ENCODE data around the gene CLEC2L.

Gene CLEC2L

GRCh38 chr7:139576179-139576973 lies 52.9 kb downstream of the CLEC2L start:
- no peak for DNase-seq

- no peak for DNase-seq
These were observed 57.0 kb downstream of the CLEC2L start for GRCh38 chr7:139580435-139580834.

- no peak for DNase-seq
These were observed 58.7 kb downstream of the CLEC2L start for GRCh38 chr7:139582130-139582650.

GRCh38 chr7:139582671-139583155 lies 59.2 kb downstream of the CLEC2L start:
- DNase-seq, result no peak

GRCh38 chr7:139583826-139584553 lies 60.5 kb downstream of the CLEC2L start:
- DNase-seq, result no peak

- DNase-seq, result no peak
These were observed 61.6 kb downstream of the CLEC2L start for GRCh38 chr7:139585042-139585441.

GRCh38 chr7:139586286-139586685 lies 62.8 kb downstream of the CLEC2L start:
- no peak for DNase-seq

- no peak for DNase-seq
These were observed 64.0 kb downstream of the CLEC2L start for GRCh38 chr7:139587535-139587934.

GRCh38 chr7:139588632-139589031 lies 65.1 kb downstream of the CLEC2L start:
- no peak for DNase-seq

- no peak for DNase-seq
These were observed 66.0 kb downstream of the CLEC2L start for GRCh38 chr7:139589474-139589873.

- no peak for DNase-seq
These were observed 68.2 kb downstream of the CLEC2L start for GRCh38 chr7:139591550-139592195.

- DNase-seq, result no peak
These were observed 69.4 kb downstream of the CLEC2L start for GRCh38 chr7:139592801-139593461.

- no peak for DNase-seq
These were observed 70.6 kb downstream of the CLEC2L start for GRCh38 chr7:139594090-139594489.

Measured in NCI-H526 (cell line).